Liver (tissue), 9 donors: ENCODE data around the gene CCDC136. TPM values are rescaled to one million over a fixed set of nuclear protein-coding genes. Genes with fewer than 3 reads are reported as not detected.
A peak's percentile ranks its signal among the peaks of the same experiment; 100 is the strongest.

Source experiments
- DNase-seq: peaks from one replicate; pipeline ENCODE4 v3.0.0-alpha.2; 2017; ENCODE audit warnings: low spot score
- H3K27ac ChIP-seq, 2 donors: one replicate each; pipeline ENCODE4 v1.7.0; 2013; ENCODE audit warnings: inconsistent platforms in 2 of 2, low read length in 2 of 2, control low read depth in 1 of 2, low read depth in 1 of 2, mild to moderate bottlenecking in 1 of 2
- H3K27me3 ChIP-seq, 4 donors: one replicate each; pipeline versions ENCODE4 v1.6.1 to v1.7.0; 2013; ENCODE audit warnings: low read length in 3 of 4, inconsistent platforms in 1 of 4, mild to moderate bottlenecking in 1 of 4, moderate library complexity in 1 of 4; ENCODE audit not compliant: control insufficient read depth in 4 of 4, insufficient read depth in 4 of 4
- H3K36me3 ChIP-seq, 4 donors: one replicate each; pipeline versions ENCODE4 v1.6.1 to v1.7.0; 2013; ENCODE audit warnings: low read length in 3 of 4, mild to moderate bottlenecking in 3 of 4, low read depth in 1 of 4, moderate library complexity in 1 of 4; ENCODE audit not compliant: control insufficient read depth in 4 of 4, insufficient read depth in 3 of 4
- H3K4me1 ChIP-seq, 4 donors: one replicate each; pipeline versions ENCODE4 v1.6.1 to v1.7.0; 2013; ENCODE audit warnings: low read length in 3 of 4, mild to moderate bottlenecking in 3 of 4, moderate library complexity in 1 of 4; ENCODE audit not compliant: control insufficient read depth in 4 of 4, insufficient read depth in 4 of 4
- H3K4me3 ChIP-seq, 3 donors: one replicate each; pipeline versions ENCODE4 v1.6.1 to v1.7.0; 2013; ENCODE audit warnings: low read length in 3 of 3, control low read depth in 1 of 3, low read depth in 1 of 3, mild to moderate bottlenecking in 1 of 3
- H3K9ac ChIP-seq, 2 donors: one replicate each; pipeline ENCODE4 v1.7.0; 2013; ENCODE audit warnings: low read length in 2 of 2, mild to moderate bottlenecking in 2 of 2, moderate library complexity in 2 of 2, control low read depth in 1 of 2, low read depth in 1 of 2
- H3K9me3 ChIP-seq, 4 donors: one replicate each; pipeline versions ENCODE4 v1.6.1 to v1.7.0; 2013; ENCODE audit warnings: low read length in 3 of 4; ENCODE audit not compliant: control insufficient read depth in 4 of 4
- EGR1 ChIP-seq, 2 donors: IDR thresholded peaks; 2 replicates each; pipeline ENCODE4 v1.6.1; 2016 to 2018; ENCODE audit warnings: antibody characterized with exemption in 2 of 2, low read depth in 2 of 2
- FOXA1 ChIP-seq: IDR thresholded peaks from 2 replicates; pipeline ENCODE4 v1.6.1; 2016; ENCODE audit warnings: antibody characterized with exemption
- GABPA ChIP-seq, 2 donors: IDR thresholded peaks in 1 of 2; conservative IDR thresholded peaks in 1 of 2; 2 replicates each; pipeline ENCODE4 v1.6.1; 2016; ENCODE audit warnings: antibody characterized with exemption in 2 of 2, mild to moderate bottlenecking in 1 of 2, moderate library complexity in 1 of 2
- HNF4A ChIP-seq, 2 donors: conservative IDR thresholded peaks; 2 replicates each; pipeline ENCODE4 v1.6.1; 2016; ENCODE audit warnings: antibody characterized with exemption in 2 of 2, mild to moderate bottlenecking in 2 of 2
- HNF4G ChIP-seq: IDR thresholded peaks from 2 replicates; pipeline ENCODE4 v1.6.1; 2016; ENCODE audit warnings: antibody characterized with exemption
- JUND ChIP-seq, 2 donors: IDR thresholded peaks; 2 replicates each; pipeline ENCODE4 v1.6.1; 2016; ENCODE audit warnings: antibody characterized with exemption in 2 of 2
- MAX ChIP-seq: IDR thresholded peaks from 2 replicates; pipeline ENCODE4 v1.6.1; 2016; ENCODE audit warnings: antibody characterized with exemption
- NR2F2 ChIP-seq: IDR thresholded peaks from 2 replicates; pipeline ENCODE4 v1.6.1; 2016; ENCODE audit warnings: antibody characterized with exemption
- RAD21 ChIP-seq, 2 donors: IDR thresholded peaks; 2 replicates each; pipeline ENCODE4 v1.6.1; 2016; ENCODE audit warnings: antibody characterized with exemption in 2 of 2, mild to moderate bottlenecking in 2 of 2
- REST ChIP-seq: IDR thresholded peaks from 2 replicates; pipeline ENCODE4 v1.6.1; 2016; ENCODE audit warnings: antibody characterized with exemption, mild to moderate bottlenecking
- RXRA ChIP-seq, 2 donors: IDR thresholded peaks; 2 replicates each; pipeline ENCODE4 v1.6.1; 2017 to 2018; ENCODE audit warnings: antibody characterized with exemption in 2 of 2, mild to moderate bottlenecking in 1 of 2
- SP1 ChIP-seq: IDR thresholded peaks from 2 replicates; pipeline ENCODE4 v1.6.1; 2018; ENCODE audit warnings: antibody characterized with exemption, mild to moderate bottlenecking
- TAF1 ChIP-seq: conservative IDR thresholded peaks from 2 replicates; pipeline ENCODE4 v1.6.1; 2016; ENCODE audit warnings: antibody characterized with exemption, mild to moderate bottlenecking
- YY1 ChIP-seq: IDR thresholded peaks from 2 replicates; pipeline ENCODE4 v1.6.1; 2016; ENCODE audit warnings: antibody characterized with exemption, mild to moderate bottlenecking
- ZBTB33 ChIP-seq: IDR thresholded peaks from 2 replicates; pipeline ENCODE4 v1.6.1; 2016; ENCODE audit warnings: antibody characterized with exemption
- WGBS: extraction: QIAGEN DNeasy Blood & Tissue Kit; methylation state at CpG from one replicate; pipeline ENCODE4 v1.1.7; 2013; 5-methylcytosine and 5-hydroxymethylcytosine counted together
- polyA plus RNA-seq, 2 donors: library from polyadenylated mRNA; stranded (reverse) in 1 of 2; unstranded in 1 of 2; fragments of 200-250 nt in 1 of 2; fragments of >200 nt in 1 of 2; fragmentation: Nextera tagmentation in 1 of 2; extraction: Ambion mirVana in 1 of 2; gene quantifications; one replicate each; pipeline versions ENCODE4 v1.2.1 to v1.2.3, GENCODE V29; 2013 to 2015
- total RNA-seq, 2 donors: library from RNA; depleted of rRNA; stranded (reverse); fragments of >200 nt; gene quantifications; one replicate each; pipeline ENCODE4 v1.2.3, GENCODE V29; 2014
- TF ChIP-seq, protein P1 (sequence below): fragments of 150-350 bp; IDR thresholded peaks from 2 replicates; pipeline ENCODE4 v1.5.1; 2017; ENCODE audit warnings: improper control_type of control experiment, low read depth, low read length; ENCODE audit not compliant: missing input control
- TF ChIP-seq, protein P2 (sequence below): IDR thresholded peaks from 2 replicates; pipeline ENCODE4 v1.6.1; 2016; ENCODE audit warnings: antibody characterized with exemption
- donor health status: healthy.
- donor health status: healthy.
- donor health status: healthy.
- donor health status: healthy.
- donor health status: healthy.

Gene CCDC136
- total and polyA plus RNA-seq, 4 donors, result 0.09 to 0.59 (median 0.22) TPM

DNA sequence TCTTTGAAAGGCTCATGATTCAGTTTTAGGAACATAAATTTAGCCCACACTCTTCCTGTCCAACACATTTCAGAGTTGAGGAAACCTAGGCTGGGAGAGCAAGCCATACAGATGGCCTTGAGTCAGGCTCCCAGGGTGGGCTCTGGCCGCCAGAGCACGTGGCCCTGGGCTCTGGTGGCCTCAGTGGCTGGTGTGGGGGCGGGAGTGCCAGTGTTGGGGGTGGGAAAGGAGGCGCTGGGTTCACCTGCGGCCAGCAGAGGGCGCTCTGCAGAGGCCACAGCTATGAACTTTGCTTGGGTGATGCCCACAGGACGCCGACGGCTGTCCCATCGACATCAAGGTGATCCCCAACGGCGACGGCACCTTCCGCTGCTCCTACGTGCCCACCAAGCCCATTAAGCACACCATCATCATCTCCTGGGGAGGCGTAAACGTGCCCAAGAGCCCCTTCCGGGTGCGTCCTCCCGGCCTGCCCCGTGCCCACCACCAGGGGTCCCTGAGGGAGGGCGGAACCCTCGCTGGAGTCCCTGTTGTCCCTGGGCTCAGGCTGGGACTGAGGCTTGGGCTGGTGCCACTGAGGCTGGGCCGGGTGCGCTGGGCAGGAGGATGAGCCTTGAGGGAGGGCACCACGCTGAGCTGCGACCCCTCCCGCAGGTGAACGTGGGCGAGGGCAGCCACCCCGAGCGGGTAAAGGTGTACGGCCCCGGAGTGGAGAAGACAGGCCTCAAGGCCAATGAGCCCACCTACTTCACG is 50.3 kb downstream of the CCDC136 start:
- no peaks in the 10 kb centered on the region for H3K36me3 ChIP-seq
- peak; percentile 60 for DNase-seq

DNA sequence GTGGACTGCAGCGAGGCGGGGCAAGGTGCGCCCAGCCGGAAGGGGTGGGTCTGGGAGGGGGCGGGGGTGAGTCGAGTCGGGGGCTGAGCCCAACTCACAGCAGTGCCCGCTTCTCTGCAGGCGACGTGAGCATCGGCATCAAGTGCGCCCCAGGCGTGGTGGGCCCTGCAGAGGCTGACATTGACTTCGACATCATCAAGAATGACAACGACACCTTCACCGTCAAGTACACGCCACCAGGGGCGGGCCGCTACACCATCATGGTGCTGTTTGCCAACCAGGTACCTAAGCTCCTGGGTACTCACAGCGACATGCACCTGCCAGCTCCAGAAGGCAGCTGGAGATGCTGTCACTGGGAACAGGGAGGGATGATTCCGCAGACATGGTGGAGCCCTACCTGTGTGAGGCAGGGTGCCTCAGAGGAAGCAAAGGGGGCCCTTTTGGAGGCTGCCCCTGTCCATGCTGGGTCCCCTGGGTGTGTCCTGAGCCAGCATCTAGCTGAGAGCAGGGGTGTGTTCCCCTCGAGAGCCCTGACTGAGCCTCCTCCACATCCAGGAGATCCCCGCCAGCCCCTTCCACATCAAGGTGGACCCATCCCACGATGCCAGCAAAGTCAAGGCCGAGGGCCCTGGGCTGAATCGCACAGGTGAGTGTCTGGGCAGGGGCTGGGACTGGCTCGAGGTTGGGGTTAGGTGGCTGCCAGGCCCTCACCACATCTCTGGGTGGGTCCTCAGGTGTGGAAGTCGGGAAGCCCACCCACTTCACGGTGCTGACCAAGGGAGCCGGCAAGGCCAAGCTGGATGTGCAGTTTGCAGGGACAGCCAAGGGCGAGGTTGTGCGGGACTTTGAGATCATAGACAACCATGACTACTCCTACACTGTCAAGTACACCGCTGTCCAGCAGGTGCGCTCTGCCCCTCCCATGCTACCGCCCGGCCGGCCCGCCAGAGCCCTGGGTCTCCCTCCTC is 51.2 kb downstream of the CCDC136 start:
- no peak overlapping the region for H3K9ac ChIP-seq
- H3K27ac ChIP-seq, result no peak overlapping the region
- H3K9me3 ChIP-seq, result no peaks in the 10 kb centered on the region
- H3K4me1 ChIP-seq, result no peaks in the 10 kb centered on the region
- TF ChIP-seq HNF4G (no peak), TAF1 (no peak), EGR1 (IDR thresholded peaks at IDR 0.05; ENCODE audit: low read depth in 2 of 2) (no peak), REST (no peak), NR2F2 (no peak), GABPA (IDR thresholded peaks at IDR 0.05 in 1 of 2, conservative IDR thresholded peaks at IDR 0.05 in 1 of 2) (no peak), FOXA1 (no peak), RXRA (IDR thresholded peaks at IDR 0.05) (no peak), YY1 (no peak), JUND (IDR thresholded peaks at IDR 0.05) (no peak), ZBTB33 (no peak), SP1 (no peak), HNF4A (conservative IDR thresholded peaks at IDR 0.05) (no peak), MAX (no peak), RAD21 (IDR thresholded peaks at IDR 0.05) (no peak)
- TF ChIP-seq, protein P1, sequence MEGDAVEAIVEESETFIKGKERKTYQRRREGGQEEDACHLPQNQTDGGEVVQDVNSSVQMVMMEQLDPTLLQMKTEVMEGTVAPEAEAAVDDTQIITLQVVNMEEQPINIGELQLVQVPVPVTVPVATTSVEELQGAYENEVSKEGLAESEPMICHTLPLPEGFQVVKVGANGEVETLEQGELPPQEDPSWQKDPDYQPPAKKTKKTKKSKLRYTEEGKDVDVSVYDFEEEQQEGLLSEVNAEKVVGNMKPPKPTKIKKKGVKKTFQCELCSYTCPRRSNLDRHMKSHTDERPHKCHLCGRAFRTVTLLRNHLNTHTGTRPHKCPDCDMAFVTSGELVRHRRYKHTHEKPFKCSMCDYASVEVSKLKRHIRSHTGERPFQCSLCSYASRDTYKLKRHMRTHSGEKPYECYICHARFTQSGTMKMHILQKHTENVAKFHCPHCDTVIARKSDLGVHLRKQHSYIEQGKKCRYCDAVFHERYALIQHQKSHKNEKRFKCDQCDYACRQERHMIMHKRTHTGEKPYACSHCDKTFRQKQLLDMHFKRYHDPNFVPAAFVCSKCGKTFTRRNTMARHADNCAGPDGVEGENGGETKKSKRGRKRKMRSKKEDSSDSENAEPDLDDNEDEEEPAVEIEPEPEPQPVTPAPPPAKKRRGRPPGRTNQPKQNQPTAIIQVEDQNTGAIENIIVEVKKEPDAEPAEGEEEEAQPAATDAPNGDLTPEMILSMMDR, result no peak
- TF ChIP-seq, protein P2, sequence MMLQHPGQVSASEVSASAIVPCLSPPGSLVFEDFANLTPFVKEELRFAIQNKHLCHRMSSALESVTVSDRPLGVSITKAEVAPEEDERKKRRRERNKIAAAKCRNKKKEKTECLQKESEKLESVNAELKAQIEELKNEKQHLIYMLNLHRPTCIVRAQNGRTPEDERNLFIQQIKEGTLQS, result no peak
- no peak overlapping the region for H3K4me3 ChIP-seq
- no peaks in the 10 kb centered on the region for H3K27me3 ChIP-seq
- H3K36me3 ChIP-seq, result no peaks in the 10 kb centered on the region
- WGBS, result 92% methylated on average over 38 of the region's 38 CpGs
- DNase-seq, result no peak

More for the DNA sequence above, 50.3 kb downstream of the CCDC136 start:
- H3K4me3 ChIP-seq, result no peak overlapping the region
- no peaks in the 10 kb centered on the region for H3K4me1 ChIP-seq
- WGBS, result 53% methylated on average over 35 of the region's 35 CpGs
- no peaks in the 10 kb centered on the region for H3K9me3 ChIP-seq
- H3K27ac ChIP-seq, result no peak overlapping the region
- TF ChIP-seq SP1, result no peak
- TF ChIP-seq, protein P1, result peak; percentile 27
- no peaks in the 10 kb centered on the region for H3K27me3 ChIP-seq
- H3K9ac ChIP-seq, result no peak overlapping the region
